ENCODE measurements around the gene GCK. TPM values are rescaled to one million over a fixed set of nuclear protein-coding genes. Genes with fewer than 3 reads are reported as not detected.

GCK gene
- total and polyA plus RNA-seq, 2 donors: 0.24 to 0.30 TPM

DNA sequence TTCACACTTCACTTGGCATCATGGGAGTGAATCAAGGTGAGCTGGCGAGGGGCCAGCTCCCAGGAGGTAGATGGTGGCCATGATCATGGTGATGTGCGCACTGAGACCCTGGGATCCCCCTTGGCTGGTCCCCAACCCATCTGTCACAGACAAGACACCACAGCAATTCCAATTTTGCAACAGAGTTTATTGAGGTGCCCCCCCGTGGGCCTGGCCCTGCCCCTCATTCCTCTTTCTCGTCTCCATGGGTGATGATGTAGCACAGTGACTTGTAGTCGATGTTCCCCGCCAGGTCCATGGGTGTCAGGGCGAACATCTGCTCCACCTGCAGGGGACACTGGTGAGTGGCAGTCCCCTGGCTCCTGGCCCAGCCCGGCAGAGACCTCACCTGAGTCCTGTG is 50.5 kb downstream of the GCK start:
- no peak overlapping the region for H3K4me3 ChIP-seq (ENCODE audit: low read length in 2 of 2)
- no peaks in the 10 kb centered on the region for H3K36me3 ChIP-seq (ENCODE audit: control insufficient read depth in 2 of 2, insufficient read depth in 2 of 2, low read length in 1 of 2)
- H3K27me3 ChIP-seq (ENCODE audit: control insufficient read depth in 2 of 2, insufficient read depth in 1 of 2, low read length in 1 of 2): peaks cover 0 to 4% of the 10 kb centered on the region in 2 donors
- no peaks in the 10 kb centered on the region for H3K9me3 ChIP-seq (ENCODE audit: control insufficient read depth in 2 of 2, insufficient read depth in 1 of 2, low read length in 1 of 2)
- WGBS: 88% methylated on average over 8 of the region's 8 CpGs
- H3K4me1 ChIP-seq (ENCODE audit: control insufficient read depth in 2 of 2, insufficient read depth in 2 of 2, low read length in 2 of 2): peaks cover 0 to 7% of the 10 kb centered on the region in 2 donors
- no peak overlapping the region for H3K27ac ChIP-seq (ENCODE audit: low read depth in 1 of 2, low read length in 1 of 2)
- DNase-seq (ENCODE audit: low read depth in 6 of 9, low spot score in 9 of 9): no peak

DNA sequence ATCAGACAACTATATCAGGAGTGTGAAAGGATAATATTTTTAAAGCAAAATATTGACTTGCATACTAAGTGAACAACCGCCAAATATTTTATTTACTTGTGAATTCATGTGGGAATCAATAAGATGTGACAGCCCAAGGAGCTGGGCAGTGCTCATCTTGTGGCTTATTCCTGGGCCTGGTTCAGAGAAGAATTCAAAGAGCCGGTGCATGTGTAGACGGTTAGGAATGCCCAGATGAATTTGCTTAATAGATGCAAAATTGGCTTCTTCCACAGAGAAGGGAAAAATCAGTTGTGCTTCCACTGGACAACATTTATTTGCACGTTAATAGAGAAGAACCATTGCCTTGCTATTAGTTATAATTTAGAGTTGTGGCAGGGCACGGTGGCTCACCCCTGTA is 52.5 kb downstream of the GCK start:
- no peaks in the 10 kb centered on the region for H3K27me3 ChIP-seq (ENCODE audit: control insufficient read depth in 2 of 2, insufficient read depth in 1 of 2, low read length in 1 of 2)
- no peak overlapping the region for H3K27ac ChIP-seq (ENCODE audit: low read depth in 1 of 2, low read length in 1 of 2)
- no peak overlapping the region for H3K4me3 ChIP-seq (ENCODE audit: low read length in 2 of 2)
- 98% methylated on average over 5 of the region's 5 CpGs for WGBS
- H3K36me3 ChIP-seq (ENCODE audit: control insufficient read depth in 2 of 2, insufficient read depth in 2 of 2, low read length in 1 of 2): no peaks in the 10 kb centered on the region
- DNase-seq (ENCODE audit: low read depth in 6 of 9, low spot score in 9 of 9): no peak
- no peaks in the 10 kb centered on the region for H3K9me3 ChIP-seq (ENCODE audit: control insufficient read depth in 2 of 2, insufficient read depth in 1 of 2, low read length in 1 of 2)
- H3K4me1 ChIP-seq (ENCODE audit: control insufficient read depth in 2 of 2, insufficient read depth in 2 of 2, low read length in 2 of 2): peaks cover 8 to 20% of the 10 kb centered on the region in 2 donors

DNA sequence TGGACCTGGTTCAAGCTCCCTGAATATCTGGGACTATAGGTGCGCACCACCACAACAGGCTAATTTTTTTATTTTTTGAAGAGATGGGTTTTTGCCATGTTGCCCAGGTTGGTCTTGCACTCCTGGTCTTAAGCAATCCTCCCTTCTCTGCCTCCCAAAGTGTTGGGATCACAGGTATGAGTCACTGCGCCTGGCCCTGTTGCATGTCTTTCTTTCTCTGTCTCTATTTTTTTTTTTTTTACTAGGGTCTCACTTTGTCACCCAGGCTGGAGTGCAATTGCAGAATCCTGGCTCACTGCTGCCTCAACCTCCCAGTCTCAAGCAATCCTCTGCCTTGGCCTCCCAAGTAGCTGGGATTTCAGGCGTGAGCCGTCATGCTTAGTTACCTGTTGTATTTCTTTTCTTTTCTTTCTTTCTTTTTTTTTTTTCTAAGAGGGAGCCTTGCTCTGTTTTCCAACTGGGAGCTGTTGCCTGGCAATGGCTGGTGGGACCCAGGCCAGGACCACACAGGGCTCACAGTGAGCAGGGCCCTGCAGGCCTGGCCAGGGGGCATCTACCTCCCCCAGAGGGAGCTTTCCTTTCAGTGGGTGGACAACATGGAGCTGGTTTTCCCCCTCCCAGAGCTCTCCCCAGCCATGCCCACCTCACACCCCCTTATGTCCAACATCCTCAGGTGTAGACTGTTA is 54.2 kb downstream of the GCK start:
- 97% methylated on average over 4 of the region's 4 CpGs for WGBS
- DNase-seq (ENCODE audit: low read depth in 6 of 9, low spot score in 9 of 9): no peak
- no peak overlapping the region for H3K27ac ChIP-seq (ENCODE audit: low read depth in 1 of 2, low read length in 1 of 2)
- H3K4me3 ChIP-seq (ENCODE audit: low read length in 2 of 2): no peak overlapping the region
- H3K9me3 ChIP-seq (ENCODE audit: control insufficient read depth in 2 of 2, insufficient read depth in 1 of 2, low read length in 1 of 2): no peaks in the 10 kb centered on the region
- H3K36me3 ChIP-seq (ENCODE audit: control insufficient read depth in 2 of 2, insufficient read depth in 2 of 2, low read length in 1 of 2): no peaks in the 10 kb centered on the region
- H3K4me1 ChIP-seq (ENCODE audit: control insufficient read depth in 2 of 2, insufficient read depth in 2 of 2, low read length in 2 of 2): peaks cover 19 to 37% of the 10 kb centered on the region in 2 donors
- no peaks in the 10 kb centered on the region for H3K27me3 ChIP-seq (ENCODE audit: control insufficient read depth in 2 of 2, insufficient read depth in 1 of 2, low read length in 1 of 2)

DNA sequence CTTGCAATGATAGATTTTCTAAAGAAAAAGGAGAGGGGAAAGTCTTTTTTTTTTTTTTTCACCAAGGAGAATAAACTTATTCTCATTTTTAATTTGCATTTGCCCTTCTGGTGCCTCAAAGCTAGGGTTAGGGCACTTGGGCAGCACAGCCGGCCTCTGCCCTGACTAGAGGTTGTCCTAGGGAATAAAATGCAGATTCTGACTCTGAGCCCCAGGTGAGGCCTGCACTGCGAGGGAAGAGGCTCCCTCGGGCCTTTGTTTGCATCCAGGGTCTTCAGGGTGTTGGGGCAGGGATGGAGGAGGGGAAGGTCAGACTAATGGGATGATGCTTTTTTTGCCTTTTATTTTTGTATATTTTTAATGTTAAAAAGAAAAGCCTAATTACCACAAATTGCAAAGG is 55.9 kb downstream of the GCK start:
- Histone ChIP-seq H3K4me1 (ENCODE audit: control insufficient read depth in 2 of 2, insufficient read depth in 2 of 2, low read length in 2 of 2) (peaks cover 19 to 47% of the 10 kb centered on the region in 2 donors), H3K36me3 (ENCODE audit: control insufficient read depth in 2 of 2, insufficient read depth in 2 of 2, low read length in 1 of 2) (no peaks in the 10 kb centered on the region), H3K27ac (ENCODE audit: low read depth in 1 of 2, low read length in 1 of 2) (no peak overlapping the region), H3K27me3 (ENCODE audit: control insufficient read depth in 2 of 2, insufficient read depth in 1 of 2, low read length in 1 of 2) (no peaks in the 10 kb centered on the region), H3K9me3 (ENCODE audit: control insufficient read depth in 2 of 2, insufficient read depth in 1 of 2, low read length in 1 of 2) (peaks cover 0 to 4% of the 10 kb centered on the region in 2 donors), H3K4me3 (ENCODE audit: low read length in 2 of 2) (no peak overlapping the region)
- no peak for DNase-seq (ENCODE audit: low read depth in 6 of 9, low spot score in 9 of 9)
- 97% methylated on average over 3 of the region's 3 CpGs for WGBS

DNA sequence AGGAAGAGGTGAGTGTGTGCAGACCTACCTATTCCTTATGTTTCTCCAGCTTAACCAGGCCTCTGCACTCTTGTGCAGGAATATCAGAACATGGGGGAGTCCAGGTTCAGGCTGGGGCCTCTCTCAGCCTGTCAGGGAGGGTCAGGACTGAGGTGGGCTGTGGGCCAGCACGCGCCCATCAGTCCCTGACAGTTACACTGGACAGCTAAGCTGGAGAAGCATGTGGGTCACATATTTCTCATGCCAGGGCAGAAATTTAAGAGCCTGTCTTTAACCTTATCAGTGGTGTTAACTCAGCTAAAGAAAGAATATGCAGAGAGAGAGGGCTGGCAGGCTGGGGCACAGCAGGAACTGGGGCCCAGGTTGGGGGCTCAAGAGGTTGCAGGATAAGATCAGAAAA is 57.2 kb downstream of the GCK start:
- 91% methylated on average over 2 of the region's 2 CpGs for WGBS

DNA sequence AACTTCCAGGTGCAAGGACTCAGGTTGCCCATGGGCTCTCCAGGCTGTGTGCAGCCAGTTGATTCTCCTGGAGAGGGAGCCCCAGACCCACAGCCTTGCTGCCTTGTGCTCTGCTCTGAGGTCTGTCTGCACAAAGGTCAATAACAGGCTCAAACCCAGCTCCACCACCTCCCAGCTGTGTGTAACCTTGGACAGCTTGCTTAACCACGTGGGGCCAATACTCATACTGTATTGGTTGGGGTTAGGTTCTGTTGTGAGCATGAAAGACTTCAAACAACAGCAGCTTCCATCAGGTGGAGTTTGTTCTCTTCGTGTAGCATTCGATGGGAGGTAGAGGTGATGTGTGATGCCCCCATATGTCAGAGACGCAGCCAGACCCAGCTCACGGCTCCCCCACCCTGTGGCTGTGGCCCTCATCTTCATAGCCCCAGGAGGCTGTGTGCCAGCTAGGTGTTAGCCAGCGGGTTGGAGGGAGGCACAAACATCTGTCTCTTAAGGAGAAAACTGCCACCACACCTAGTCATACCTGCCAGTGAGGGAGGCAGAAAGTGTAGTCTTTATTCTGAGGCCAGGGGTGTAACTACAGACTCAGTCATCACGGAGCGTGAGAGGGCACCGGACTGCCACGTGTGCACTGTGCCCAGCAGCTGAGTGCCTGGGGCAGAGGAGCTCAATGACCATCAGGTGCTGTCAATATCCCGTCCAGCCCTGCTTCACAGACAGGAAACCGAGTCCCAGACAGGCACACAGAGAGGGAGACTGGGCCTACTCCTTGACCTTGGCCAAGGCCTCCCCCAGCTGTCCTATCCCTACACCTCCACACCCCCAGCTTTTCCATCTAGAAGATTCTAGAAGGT is 57.8 kb downstream of the GCK start:
- 70% methylated on average over 12 of the region's 12 CpGs for WGBS
- H3K9me3 ChIP-seq (ENCODE audit: control insufficient read depth in 2 of 2, insufficient read depth in 1 of 2, low read length in 1 of 2): peaks cover 0 to 17% of the 10 kb centered on the region in 2 donors
- H3K4me3 ChIP-seq (ENCODE audit: low read length in 2 of 2): no peak overlapping the region
- H3K27ac ChIP-seq (ENCODE audit: low read depth in 1 of 2, low read length in 1 of 2): peak overlapping the region in 1 of 2 donors; percentile 89
- peak; percentile 36 to 84 (median 69) for DNase-seq (ENCODE audit: low read depth in 6 of 9, low spot score in 9 of 9)
- peaks cover 19 to 39% of the 10 kb centered on the region in 2 donors for H3K4me1 ChIP-seq (ENCODE audit: control insufficient read depth in 2 of 2, insufficient read depth in 2 of 2, low read length in 2 of 2)
- H3K27me3 ChIP-seq (ENCODE audit: control insufficient read depth in 2 of 2, insufficient read depth in 1 of 2, low read length in 1 of 2): no peaks in the 10 kb centered on the region
- H3K36me3 ChIP-seq (ENCODE audit: control insufficient read depth in 2 of 2, insufficient read depth in 2 of 2, low read length in 1 of 2): no peaks in the 10 kb centered on the region

More for the DNA sequence above, 57.2 kb downstream of the GCK start:
- Histone ChIP-seq H3K36me3 (ENCODE audit: control insufficient read depth in 2 of 2, insufficient read depth in 2 of 2, low read length in 1 of 2) (no peaks in the 10 kb centered on the region), H3K4me1 (ENCODE audit: control insufficient read depth in 2 of 2, insufficient read depth in 2 of 2, low read length in 2 of 2) (peaks cover 19 to 39% of the 10 kb centered on the region in 2 donors), H3K27ac (ENCODE audit: low read depth in 1 of 2, low read length in 1 of 2) (peak overlapping the region in 1 of 2 donors; percentile 89), H3K27me3 (ENCODE audit: control insufficient read depth in 2 of 2, insufficient read depth in 1 of 2, low read length in 1 of 2) (no peaks in the 10 kb centered on the region), H3K9me3 (ENCODE audit: control insufficient read depth in 2 of 2, insufficient read depth in 1 of 2, low read length in 1 of 2) (peaks cover 0 to 16% of the 10 kb centered on the region in 2 donors), H3K4me3 (ENCODE audit: low read length in 2 of 2) (no peak overlapping the region)
- peak in 1 of 9 donors; percentile 37 for DNase-seq (ENCODE audit: low read depth in 6 of 9, low spot score in 9 of 9)

DNA sequence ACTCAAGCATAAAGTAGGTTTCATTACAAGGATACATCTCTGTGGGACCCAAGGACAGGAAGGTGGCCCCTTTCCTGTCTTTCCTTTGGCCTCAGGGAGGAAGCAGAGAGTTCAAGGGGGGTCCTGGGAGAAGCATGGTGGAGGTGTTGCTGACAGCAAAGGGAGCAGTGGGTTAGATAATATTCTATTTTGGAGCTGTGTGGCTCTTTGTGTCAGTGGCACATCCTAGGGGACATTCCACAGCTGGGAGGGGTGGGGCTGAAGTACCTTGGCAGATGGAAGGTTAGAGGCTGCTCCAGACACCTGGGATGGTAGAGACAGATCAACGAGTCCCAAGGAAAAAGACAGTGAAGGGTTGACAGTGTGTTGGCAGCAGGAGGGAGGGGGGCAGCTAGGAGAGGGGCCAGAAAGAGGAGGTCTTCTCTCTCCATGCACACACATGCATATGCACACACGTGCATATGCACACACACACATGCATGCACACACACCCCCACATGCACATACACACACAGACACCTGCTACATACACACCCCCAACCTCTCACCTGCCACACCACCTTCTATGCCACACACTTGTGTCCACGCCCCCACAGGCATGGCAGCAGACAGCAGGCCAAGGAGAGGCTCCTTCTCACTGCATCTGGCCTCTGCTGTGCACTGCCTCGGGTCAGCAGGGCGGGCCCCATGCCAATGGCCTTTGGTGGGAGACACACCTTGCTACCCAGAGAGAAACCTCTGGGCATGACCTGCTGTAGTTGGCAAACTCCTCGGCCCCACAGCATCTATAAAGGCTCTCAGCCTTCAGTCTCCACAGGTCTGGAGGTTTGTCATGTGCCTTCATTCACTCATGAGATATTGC is 60.3 kb downstream of the GCK start:
- Histone ChIP-seq H3K4me3 (ENCODE audit: low read length in 2 of 2) (no peak overlapping the region), H3K36me3 (ENCODE audit: control insufficient read depth in 2 of 2, insufficient read depth in 2 of 2, low read length in 1 of 2) (no peaks in the 10 kb centered on the region), H3K27me3 (ENCODE audit: control insufficient read depth in 2 of 2, insufficient read depth in 1 of 2, low read length in 1 of 2) (no peaks in the 10 kb centered on the region), H3K4me1 (ENCODE audit: control insufficient read depth in 2 of 2, insufficient read depth in 2 of 2, low read length in 2 of 2) (peaks cover 19 to 44% of the 10 kb centered on the region in 2 donors), H3K9me3 (ENCODE audit: control insufficient read depth in 2 of 2, insufficient read depth in 1 of 2, low read length in 1 of 2) (peaks cover 0 to 17% of the 10 kb centered on the region in 2 donors), H3K27ac (ENCODE audit: low read depth in 1 of 2, low read length in 1 of 2) (no peak overlapping the region)
- 85% methylated on average over 6 of the region's 6 CpGs for WGBS
- no peak for DNase-seq (ENCODE audit: low read depth in 6 of 9, low spot score in 9 of 9)

DNA sequence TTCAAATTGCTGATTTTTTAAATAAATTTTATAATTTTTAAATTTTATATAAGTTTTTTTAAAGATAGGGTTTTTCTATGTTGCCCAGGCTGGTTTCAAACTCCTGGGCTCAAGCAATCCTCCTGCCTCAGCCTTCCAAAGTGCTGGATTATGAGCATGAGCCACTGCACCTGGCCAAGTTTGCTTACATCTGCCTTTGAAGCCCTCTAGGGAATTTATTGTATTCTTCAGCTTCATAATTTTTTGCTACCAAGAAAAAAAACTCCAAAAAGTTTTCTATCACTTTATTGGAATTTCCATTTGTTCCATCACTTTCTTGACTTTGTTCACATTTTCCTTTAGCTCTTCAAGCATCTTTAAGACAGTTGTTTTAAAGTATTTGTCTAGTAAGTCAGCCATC is 62.1 kb downstream of the GCK start:
- no peaks in the 10 kb centered on the region for H3K36me3 ChIP-seq (ENCODE audit: control insufficient read depth in 2 of 2, insufficient read depth in 2 of 2, low read length in 1 of 2)
- H3K4me3 ChIP-seq (ENCODE audit: low read length in 2 of 2): no peak overlapping the region
- no peak for DNase-seq (ENCODE audit: low read depth in 6 of 9, low spot score in 9 of 9)
- H3K27me3 ChIP-seq (ENCODE audit: control insufficient read depth in 2 of 2, insufficient read depth in 1 of 2, low read length in 1 of 2): no peaks in the 10 kb centered on the region
- no peak overlapping the region for H3K27ac ChIP-seq (ENCODE audit: low read depth in 1 of 2, low read length in 1 of 2)
- H3K4me1 ChIP-seq (ENCODE audit: control insufficient read depth in 2 of 2, insufficient read depth in 2 of 2, low read length in 2 of 2): peaks cover 22 to 48% of the 10 kb centered on the region in 2 donors
- H3K9me3 ChIP-seq (ENCODE audit: control insufficient read depth in 2 of 2, insufficient read depth in 1 of 2, low read length in 1 of 2): peaks cover 0 to 21% of the 10 kb centered on the region in 2 donors
